ENCODE measurements around the gene MAP3K7CL.

- no peak for TF ChIP-seq CTCF (IDR thresholded peaks at IDR 0.05)
- no peak for TF ChIP-seq POLR2AphosphoS5 (IDR thresholded peaks at IDR 0.05)
- TF ChIP-seq EP300 (IDR thresholded peaks at IDR 0.05), result no peak
- no peak for TF ChIP-seq POLR2A (IDR thresholded peaks at IDR 0.05)
These were observed 16.3 kb downstream of the MAP3K7CL start for GRCh38 chr21:29146726-29147125.
